Sigmoid colon (tissue), 4 donors: ENCODE data around the gene ALKBH3.

Experiments used
- CTCF ChIP-seq, 4 experiments: fragments of 450-650 bp in 3 of 4; fragments of 200-600 bp in 1 of 4; IDR thresholded peaks; one replicate each; pipeline ENCODE4 v1.5.1; 2016 to 2019; ENCODE audit warnings: antibody characterized with exemption in 4 of 4, mild to moderate bottlenecking in 3 of 4, moderate library complexity in 2 of 4
- EP300 ChIP-seq, 4 donors: sonication (generic); formaldehyde crosslinking; IDR thresholded peaks; one replicate each; pipeline ENCODE4 v1.6.1; 2017; ENCODE audit warnings: antibody characterized with exemption in 4 of 4
- POLR2A ChIP-seq, 2 donors: fragments of 450-650 bp; IDR thresholded peaks; one replicate each; pipeline ENCODE4 v1.6.1; 2016; ENCODE audit warnings: antibody characterized with exemption in 2 of 2, mild to moderate bottlenecking in 2 of 2, moderate library complexity in 2 of 2
- POLR2AphosphoS5 ChIP-seq, 4 donors: sonication (generic); formaldehyde crosslinking; IDR thresholded peaks; one replicate each; pipeline ENCODE4 v1.6.1; 2017; ENCODE audit warnings: antibody characterized with exemption in 4 of 4

DNA sequence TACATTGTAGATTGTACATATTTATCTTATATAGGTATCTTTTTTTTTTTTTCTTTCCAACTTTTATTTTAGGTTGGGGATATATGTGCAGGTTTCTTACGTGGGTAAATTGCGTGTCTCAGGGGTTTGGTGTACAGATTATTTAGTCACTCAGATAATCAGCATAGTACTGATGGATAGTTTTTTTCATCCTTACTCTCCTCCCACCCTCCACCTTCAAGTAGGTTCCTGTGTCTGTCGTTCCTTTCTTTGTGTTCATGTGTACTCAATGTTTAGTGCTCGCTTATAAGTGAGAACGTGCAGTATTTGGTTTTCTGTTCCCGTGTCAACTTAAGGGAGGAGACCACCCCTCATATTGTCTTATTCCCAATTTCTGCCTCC is 71.4 kb downstream of the ALKBH3 start:
- TF ChIP-seq CTCF (IDR thresholded peaks at IDR 0.05) (no peak), EP300 (IDR thresholded peaks at IDR 0.05) (no peak), POLR2AphosphoS5 (IDR thresholded peaks at IDR 0.05) (no peak), POLR2A (IDR thresholded peaks at IDR 0.05) (no peak)
